Activated T-cell treated with anti-CD3 and anti-CD28 coated beads for 4 hours (primary cell): ENCODE results near the gene BCKDK.

Source experiments
- DNase-seq: peaks from one replicate; pipeline ENCODE4 v3.0.0-alpha.2; 2020

BCKDK gene

GRCh38 chr16:31108035-31108793 is at the start of gene BCKDK:
Gene BCKDK, plus strand, starts transcription at chr16:31108386. Its CDS starts 838 bp downstream, at chr16:31109224.
- peak; percentile 42 for DNase-seq

GRCh38 chr16:31061126-31061812 is 46.9 kb upstream of the BCKDK start:
- no peak for DNase-seq

- no peak for DNase-seq
These were observed 46.3 kb upstream of the BCKDK start for GRCh38 chr16:31061813-31062440.

- DNase-seq = no peak
These were observed 44.7 kb upstream of the BCKDK start for GRCh38 chr16:31063495-31063842.

- DNase-seq = no peak
These were observed 44.2 kb upstream of the BCKDK start for GRCh38 chr16:31063843-31064611.

GRCh38 chr16:31064882-31065461 is 43.2 kb upstream of the BCKDK start:
- no peak for DNase-seq

GRCh38 chr16:31067342-31067741 is 40.8 kb upstream of the BCKDK start:
- DNase-seq = no peak

GRCh38 chr16:31071861-31072260 is 36.3 kb upstream of the BCKDK start:
- DNase-seq = no peak

GRCh38 chr16:31072540-31073141 is 35.5 kb upstream of the BCKDK start:
- DNase-seq = no peak

GRCh38 chr16:31073142-31073969 is 34.8 kb upstream of the BCKDK start:
- peak; percentile 83 for DNase-seq

- peak; percentile 96 for DNase-seq
These were observed 34.0 kb upstream of the BCKDK start, which contains the start of the genes ZNF646 and ZNF668 for GRCh38 chr16:31073970-31074813. Gene ZNF646, plus strand, starts transcription at chr16:31074422. Its CDS starts 1,903 bp downstream, at chr16:31076325. Gene ZNF668, minus strand, starts transcription at chr16:31074240. Its CDS starts 9,781 bp downstream, at chr16:31064459.

- no peak for DNase-seq
These were observed 33.4 kb upstream of the BCKDK start for GRCh38 chr16:31074814-31075183.

GRCh38 chr16:31076319-31076718 is 31.9 kb upstream of the BCKDK start:
- no peak for DNase-seq

GRCh38 chr16:31077024-31077423 is 31.2 kb upstream of the BCKDK start:
- no peak for DNase-seq

GRCh38 chr16:31077592-31078396 is 30.4 kb upstream of the BCKDK start:
- no peak for DNase-seq

- DNase-seq = no peak
These were observed 29.4 kb upstream of the BCKDK start for GRCh38 chr16:31078597-31079341.

- DNase-seq = no peak
These were observed 28.7 kb upstream of the BCKDK start for GRCh38 chr16:31079342-31079944.

GRCh38 chr16:31080035-31080629 is 28.1 kb upstream of the BCKDK start:
- no peak for DNase-seq
